GM18502 (cell line): ENCODE measurements around the gene ACSL5.
"Not testable (repeated sequence)": the region's sequence is repeated elsewhere in the genome, so short reads cannot be mapped to it uniquely, and the experiment has no call there.

Experiments
- ATAC-seq: cut with Tn5 transposase; IDR thresholded peaks from one replicate; pipeline ENCODE4 v1.9.1; 2021; ENCODE audit warnings: mild to moderate bottlenecking; ENCODE audit not compliant: unreplicated experiment, poor library complexity

ACSL5 gene

DNA sequence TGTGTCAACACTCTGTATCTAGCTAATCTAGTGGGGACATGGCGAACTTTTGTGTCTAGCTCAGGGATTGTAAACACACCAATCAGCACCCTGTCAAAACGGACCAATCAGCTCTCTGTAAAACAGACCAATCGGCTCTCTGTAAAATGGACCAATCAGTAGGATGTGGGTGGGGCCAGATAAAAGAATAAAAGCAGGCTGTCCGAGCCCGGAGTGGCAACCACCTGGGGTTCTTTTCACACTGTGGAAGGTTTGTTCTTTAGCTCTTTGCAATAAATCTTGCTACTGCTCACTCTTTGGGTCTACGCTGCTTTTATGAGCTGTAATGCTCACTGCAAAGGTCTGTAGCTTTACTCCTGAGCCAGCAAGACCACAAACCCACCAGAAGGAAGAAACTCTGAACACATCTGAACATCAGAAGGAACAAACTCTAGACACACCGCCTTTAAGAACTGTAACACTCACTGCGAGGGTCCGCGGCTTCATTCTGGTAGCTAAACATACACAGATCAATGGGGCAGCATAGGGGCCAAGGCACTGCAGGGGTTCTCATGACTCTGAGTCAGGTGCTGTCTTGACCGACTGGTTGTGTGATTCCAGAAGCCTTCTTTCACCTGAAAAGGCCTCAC is 1.6 kb upstream of the ACSL5 start:
- ATAC-seq: not testable (repeated sequence)

DNA sequence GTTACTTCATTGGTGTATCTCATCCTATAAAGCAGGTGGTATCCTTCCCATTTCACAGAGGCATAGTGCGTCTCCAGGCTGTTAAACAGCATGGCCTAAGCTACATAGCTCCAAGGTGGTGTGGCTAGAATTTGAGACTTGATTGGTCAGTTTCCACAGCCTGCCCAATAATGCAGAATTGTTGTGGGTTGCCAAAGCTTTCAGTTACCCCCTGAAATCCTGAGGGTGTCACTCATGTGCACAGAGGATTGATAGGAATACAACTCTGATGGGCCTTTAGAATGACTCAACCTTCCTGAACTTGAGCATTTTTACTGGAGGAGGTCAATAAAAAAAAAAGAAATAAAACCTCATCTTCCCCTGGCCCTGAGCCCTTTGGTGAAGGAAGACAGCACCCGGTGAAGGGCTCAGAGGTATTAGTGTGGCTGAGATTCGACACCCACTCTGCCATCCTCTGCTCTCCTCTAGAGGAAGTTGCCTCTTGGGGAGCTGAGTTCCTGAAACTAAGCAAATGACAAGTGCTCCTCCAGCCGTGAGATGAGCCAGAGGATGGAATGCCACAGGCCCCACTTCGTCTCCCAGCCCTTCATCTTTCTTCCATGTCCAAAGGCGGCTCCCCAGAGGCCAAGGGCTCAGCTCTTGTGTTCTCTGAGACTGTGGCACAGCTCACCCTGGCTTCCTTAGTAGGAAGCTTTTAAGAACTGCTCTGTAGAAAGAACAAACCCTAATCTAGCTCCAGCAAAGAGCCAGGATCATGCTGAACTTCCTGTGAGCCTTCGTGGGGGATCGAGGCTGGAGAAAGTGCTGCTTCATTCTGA is 1.0 kb downstream of the ACSL5 start:
- peak; percentile 49 for ATAC-seq

DNA sequence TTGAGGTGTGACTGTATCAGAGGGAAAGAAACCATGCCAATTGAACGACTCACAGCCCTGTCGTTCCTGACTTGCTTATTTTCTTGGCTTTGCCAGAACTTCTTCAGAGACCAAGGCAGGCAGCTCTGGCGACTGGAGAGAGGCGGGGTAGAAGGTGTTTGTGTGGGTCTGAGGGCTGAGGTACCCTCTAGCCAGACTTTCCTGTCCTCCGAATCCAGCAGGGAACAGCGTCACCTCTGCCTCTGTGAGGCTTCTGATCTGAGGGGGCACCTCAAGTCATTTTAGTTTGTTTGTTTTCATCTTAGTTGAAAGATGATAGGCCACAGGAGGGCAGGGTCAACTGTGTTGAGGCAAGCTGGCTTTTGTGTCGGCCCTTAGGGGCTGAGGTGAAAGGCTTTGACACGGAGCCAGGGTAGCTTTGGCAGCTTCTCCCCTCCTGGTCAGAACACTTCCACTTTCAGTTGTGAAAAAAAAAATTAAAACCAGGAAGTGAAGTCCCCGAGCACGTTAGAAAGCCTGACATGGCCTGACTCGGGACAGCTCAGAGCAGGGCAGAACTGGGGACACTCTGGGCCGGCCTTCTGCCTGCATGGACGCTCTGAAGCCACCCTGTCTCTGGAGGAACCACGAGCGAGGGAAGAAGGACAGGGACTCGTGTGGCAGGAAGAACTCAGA is 1.9 kb downstream of the ACSL5 start:
- peak; percentile 86 for ATAC-seq

DNA sequence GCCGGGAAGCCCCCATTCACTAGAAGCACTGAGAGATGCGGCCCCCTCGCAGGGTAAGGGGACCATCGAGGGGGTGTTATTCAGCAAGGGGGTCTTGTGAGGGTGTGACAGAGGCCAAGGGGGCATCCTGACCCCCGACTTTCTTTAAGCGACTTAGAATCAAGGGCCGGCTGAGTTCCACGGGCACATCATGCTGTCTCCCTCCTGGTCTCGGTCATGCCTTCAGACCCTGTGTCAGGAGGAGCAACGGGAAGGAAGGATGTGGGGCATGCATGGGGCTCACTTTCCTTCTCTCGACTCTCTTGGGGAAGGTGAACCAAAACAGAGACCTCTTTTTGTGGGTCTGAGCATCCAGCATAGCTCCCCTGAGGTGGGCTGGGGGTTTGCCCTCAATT is 2.5 kb downstream of the ACSL5 start:
- peak; percentile 30 for ATAC-seq

DNA sequence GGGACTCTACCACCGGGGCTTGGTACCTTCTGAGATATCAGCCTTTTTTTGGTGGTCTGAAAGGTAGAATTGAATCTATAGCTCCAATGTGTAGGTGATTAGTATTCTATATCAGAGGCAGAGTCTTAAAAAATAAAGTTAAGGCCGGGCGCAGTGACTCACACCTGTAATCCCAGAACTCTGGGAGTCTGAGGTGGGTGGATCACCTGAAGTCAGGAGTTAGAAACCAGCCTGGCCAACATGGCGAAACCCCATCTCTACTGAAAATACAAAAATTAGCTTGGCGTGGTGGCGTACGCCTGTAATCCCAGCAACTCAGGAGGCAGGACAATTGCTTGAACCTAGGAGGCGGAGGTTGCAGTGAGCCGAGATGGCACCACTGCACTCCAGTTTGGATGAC is 3.2 kb downstream of the ACSL5 start:
- ATAC-seq: not testable (repeated sequence)

DNA sequence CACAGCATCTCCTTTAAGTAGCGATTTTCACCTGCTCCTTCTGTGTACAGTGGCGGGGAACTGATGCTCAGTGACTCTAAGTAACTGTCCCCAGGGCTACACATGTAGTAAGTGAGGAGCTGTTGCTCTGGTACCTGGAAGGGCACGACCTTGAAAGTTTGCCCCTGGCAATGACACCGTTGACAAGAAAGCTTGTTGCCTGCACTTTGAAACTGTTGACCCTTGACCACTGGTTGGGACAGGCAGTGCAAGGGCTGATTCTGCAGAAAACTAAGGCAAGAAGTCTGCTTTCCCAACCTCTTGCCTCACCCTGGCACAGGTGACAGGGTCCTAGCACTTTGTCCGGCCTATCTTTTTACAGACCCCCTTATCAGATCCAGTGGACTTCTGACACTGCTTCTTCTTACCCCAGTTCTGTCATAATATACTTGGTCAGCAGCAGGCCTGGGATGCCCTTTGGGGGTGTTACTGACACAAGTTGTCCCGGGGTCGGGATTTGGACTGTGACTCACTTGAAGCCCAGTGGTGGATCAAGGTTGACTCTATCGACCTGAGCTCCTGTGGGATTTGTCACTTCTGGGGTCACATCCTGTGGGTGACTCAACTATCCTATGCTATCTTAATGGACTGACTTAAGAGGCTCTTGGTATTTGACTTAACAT is 5.8 kb downstream of the ACSL5 start:
- no peak for ATAC-seq

DNA sequence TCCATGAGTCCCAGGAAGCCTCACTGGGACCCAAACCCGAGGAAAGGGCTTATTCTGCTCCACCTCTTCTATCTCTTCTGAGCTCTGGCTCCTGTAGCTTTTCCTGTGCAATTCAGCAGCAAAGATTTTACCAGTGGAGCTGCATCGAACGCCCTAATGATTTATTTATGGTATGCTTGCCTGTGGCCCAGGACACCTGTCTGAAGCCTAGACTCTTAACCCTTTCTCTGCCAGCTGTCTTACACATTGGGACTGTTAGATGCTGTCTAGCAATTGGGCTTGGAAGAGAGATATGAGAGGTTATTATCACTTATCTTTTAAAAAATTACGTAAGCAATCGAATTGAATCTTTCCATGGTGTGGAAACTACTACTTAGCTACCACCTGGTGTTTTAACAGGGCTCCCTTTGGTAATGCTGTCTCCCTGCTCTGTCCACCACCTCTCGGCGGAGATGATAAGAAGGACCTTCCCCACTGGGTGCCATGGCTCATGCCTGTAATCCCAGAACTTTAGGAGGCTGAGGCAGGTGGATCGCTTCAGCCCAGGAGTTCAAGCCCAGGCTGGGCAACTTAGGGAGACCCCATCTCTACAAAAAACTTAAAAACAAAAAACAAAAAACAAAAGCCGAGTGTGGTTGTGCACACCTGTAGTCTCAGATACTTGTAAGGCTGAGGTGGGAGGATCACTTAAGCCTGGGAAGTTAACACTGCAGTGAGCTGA is 8.8 kb downstream of the ACSL5 start:
- ATAC-seq: no peak

DNA sequence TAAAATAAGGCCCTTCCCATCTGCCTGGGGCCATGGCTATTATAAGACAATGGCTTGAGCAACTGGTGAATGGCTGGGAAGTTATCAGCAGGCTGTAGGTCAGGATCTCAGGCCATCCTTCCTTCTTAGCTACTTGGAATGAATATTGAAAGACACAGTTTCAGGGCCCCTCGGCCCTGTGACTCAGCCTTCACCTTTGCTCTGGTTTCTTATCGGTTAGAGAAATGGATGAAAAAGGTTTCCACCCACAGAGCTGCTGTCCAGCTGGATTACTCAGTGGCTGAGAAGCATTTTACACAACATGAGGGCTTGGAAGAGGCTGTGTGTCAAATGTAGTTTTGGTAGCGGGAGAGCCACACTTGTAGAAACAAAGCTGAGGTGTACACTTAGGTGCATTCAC is 9.4 kb downstream of the ACSL5 start:
- ATAC-seq: no peak

DNA sequence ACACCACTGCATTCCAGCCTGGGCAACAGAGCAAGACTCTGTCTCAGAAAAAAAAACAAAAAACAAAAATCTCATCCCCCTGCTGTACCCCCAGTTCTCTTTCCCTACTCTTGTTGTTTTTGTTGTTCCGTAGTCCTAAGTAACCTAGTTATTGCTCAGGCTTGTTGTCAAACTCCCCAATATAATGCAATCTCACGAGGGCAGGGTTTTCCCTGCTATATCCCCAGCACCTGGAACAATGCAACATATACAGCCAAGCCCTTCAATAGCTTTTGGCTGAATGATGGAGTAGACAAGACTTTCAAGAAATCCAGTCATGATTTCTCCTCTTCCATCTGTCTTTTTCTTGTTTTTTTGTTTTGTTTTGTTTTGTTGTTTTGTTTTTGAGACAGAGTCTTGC is 10.2 kb downstream of the ACSL5 start:
- no peak for ATAC-seq

DNA sequence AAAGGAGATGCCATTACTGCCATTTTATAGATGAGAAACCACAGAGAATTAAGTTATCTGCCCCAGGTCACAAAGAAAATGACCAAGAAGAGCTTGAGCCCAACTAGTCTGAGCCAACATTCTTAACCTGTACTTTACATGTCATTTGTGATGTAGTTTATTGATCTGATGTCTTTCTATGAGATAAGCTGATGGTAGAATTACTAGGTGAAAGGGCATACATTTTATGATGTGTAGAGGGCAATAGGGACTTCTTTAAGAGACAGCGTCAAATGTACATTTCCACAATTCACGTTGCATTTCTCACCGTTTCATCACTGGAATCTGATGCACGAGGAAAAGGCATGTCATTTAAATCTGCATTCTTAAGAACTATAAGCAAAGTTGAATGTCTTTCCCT is 11.3 kb downstream of the ACSL5 start:
- no peak for ATAC-seq

DNA sequence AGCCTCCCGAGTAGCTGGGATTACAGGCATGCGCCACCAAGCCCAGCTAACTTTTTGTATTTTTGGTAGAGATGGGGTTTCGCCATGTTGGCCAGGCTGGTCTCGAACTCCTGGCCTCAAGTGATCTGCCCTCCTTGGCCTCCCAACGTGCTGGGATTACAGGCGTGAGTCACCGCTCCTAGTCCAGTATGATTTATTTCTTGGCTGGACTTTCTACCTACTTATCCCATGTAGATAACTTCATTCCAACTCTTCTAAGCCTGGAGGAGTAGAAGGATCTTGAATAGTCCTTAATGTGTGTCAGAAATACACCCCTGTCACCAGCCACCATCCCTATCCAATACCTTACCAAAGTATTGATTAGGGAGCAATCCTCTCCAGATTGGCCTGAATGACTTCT is 14.1 kb downstream of the ACSL5 start:
- not testable (repeated sequence) for ATAC-seq

DNA sequence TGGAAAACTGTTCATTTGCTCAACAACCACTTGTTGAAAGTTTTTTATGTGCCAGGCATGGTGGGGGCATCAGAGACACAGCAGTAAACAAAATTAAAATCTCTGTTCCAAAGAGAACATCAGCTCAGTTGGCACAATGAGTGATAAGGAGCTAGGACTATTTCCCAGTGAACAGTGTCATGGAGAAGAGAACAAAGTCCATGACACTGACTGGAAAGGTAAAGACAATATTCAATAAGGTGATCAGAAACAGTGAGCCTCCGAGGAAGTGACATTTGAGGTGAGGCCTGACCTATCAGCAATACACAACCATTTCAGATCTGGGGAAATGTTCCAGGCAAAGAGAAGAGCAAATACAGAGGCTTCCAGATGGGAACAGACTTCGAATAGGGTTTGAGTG is 14.6 kb downstream of the ACSL5 start:
- ATAC-seq: no peak

DNA sequence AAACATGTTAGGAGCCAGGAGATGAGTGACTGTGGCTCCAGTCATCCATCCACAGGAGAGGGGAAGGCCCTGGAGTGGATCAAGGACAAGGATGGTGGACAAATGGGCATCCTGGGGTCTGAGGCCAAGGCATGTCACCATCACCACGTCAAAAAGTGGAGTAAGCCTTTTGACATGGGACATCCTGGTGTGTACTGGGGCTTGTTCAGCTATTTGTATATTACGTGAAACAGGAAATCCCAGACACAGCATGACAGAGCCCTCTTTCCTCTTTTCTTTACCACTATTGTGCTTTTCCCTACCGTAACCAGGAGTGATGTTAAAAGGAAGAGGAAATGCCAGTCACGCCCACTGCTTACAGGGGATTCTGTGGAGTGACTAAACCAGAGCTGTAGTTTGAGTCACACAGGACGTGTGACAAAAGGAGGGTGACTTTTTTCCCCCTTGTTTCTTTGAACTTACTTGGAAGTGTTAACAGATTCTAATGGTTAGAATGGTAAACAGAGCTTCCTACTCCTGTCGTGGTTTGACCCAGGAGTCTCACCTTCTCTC is 15.4 kb downstream of the ACSL5 start:
- peak; percentile 86 for ATAC-seq

DNA sequence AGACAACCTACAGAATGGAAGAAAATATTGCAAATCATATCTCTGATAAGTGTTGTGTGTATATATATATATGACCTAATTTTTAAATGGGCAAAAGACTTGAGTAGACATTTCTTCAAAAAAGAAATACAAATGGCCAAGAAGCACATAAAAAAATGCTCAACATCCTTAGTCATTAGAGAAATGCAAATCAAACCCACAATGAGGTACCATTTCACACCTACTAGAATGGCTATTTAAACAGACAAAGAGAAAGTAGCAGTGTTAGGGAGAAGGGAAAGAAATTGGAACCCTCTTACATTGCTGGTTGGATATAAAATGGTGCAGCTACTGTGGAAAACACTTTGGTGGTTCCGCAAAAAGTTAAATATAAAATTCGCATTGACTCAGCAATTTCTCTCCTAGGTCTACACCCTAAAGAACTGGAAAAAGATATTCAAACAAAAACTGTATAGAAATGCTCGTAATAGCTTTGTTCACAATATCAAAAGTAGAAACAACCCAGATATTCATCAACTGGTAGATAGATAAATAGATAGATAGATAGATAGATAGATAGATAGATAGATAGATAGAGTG is 16.3 kb downstream of the ACSL5 start:
- ATAC-seq: peak; percentile 40

DNA sequence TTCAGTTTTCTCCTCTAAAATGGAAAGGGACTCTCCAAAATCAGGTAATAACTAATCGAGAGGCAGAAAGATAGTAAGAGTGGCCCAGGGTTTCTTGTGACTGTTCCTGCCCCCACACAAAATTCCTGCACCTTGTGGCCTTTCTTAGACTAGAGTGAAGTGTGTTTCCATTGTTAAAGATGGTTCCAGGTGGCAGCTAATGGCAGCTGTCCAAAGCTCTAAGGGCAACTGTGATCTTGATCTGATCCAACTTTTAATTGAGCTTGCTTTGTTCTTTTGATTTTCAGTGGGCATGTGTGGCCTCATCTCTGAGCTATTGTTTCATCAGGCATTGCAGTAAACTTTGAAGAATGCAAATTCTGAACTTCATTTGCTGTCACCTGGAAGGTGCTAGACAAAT is 19.4 kb downstream of the ACSL5 start:
- ATAC-seq: no peak

DNA sequence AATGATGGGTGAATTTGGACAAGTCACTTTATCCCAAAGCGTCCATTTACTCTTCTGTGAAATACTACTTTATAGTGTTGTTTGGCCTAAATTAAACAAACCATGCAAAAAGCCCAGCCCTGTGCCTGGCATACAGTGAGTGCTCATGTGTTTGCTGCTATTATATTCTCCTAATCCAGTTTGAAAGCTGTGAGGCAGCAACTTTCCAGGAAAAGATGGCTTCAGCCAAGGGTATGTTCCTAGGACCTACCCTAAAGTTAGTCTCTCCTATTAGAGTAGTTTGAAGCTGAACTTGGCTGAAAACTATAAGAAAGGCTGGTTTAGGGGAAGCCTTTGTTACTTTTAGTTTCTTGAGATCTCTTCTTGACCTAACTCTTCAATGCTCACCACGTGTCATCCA is 19.9 kb downstream of the ACSL5 start:
- ATAC-seq: no peak

DNA sequence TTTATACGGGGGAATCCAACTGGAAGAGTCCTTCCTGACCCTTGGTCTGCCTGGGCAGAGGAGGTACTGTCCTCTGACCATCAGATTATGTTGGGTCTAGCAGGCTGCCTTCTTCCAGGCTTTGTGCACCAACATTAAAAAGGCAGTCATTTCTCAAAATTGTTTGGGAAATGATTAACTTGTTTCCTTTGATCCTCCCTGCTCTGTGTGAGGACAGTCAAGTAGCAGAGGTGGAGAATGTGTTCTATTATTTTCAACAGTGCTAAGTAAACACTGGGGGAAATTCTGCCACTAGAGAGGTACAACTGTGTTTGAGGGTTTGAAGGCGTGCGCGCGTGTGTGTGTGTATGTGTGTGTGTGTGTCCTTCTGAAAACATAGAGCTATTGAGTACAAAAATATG is 20.6 kb downstream of the ACSL5 start:
- ATAC-seq: no peak

DNA sequence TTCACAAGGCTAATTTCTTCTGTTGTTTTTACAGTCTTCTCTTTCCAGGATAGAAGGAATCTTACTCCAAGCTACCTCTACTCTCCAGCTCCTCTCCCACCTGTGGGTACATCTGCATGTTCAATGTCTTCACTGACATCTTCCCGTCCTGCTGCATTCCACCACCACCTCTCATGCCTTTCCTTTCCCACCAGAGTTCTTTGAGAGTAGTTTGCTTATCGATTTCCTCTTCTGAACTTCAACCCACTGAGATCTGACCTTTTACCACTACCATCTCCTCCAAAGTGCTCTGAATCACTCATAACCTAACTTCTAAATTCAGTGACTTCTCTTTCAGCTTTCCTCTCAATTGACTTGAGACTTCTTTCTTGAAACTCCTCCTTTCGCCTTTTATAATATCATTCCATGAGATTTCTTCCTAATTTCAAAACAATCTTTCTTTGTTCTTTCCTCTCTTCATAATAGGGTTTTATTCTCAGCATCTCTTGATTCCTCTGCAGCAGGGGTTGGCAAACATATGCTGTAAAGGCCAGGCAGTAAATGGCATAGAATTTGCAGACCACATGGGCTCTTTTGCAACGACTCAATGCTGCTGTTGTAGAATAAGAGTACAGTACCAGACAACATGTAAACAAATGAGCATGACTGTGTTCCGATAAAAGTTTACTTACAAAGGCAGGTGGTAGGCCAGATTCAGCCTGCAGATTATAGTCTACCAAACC is 22.1 kb downstream of the ACSL5 start:
- no peak for ATAC-seq

DNA sequence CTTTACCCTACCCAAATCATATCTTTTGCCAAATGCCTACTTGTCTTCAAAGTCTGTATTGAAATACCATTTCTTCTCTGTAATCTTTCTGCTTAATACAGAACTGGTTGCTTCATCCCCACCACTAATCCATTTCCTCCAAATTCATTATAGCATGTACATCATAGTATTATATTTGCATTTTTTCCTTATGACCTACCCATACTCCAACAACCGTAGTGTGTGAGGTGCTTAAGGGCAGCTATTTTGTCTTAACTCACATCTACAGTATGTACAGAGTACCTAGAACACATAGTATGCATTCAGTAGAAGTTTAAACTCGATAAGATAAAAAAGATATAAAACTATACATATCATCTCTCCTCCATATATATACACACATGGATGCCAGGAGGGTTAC is 23.7 kb downstream of the ACSL5 start:
- no peak for ATAC-seq
